HG02973 (cell line): ENCODE data around the gene BTBD6.
"Not testable (repeated sequence)": the region's sequence is repeated elsewhere in the genome, so short reads cannot be mapped to it uniquely, and the experiment has no call there.

Experiments
- ATAC-seq: cut with Tn5 transposase; IDR thresholded peaks from one replicate; pipeline ENCODE4 v1.9.1; 2021; ENCODE audit warnings: moderate library complexity; ENCODE audit not compliant: unreplicated experiment

The BTBD6 gene

DNA sequence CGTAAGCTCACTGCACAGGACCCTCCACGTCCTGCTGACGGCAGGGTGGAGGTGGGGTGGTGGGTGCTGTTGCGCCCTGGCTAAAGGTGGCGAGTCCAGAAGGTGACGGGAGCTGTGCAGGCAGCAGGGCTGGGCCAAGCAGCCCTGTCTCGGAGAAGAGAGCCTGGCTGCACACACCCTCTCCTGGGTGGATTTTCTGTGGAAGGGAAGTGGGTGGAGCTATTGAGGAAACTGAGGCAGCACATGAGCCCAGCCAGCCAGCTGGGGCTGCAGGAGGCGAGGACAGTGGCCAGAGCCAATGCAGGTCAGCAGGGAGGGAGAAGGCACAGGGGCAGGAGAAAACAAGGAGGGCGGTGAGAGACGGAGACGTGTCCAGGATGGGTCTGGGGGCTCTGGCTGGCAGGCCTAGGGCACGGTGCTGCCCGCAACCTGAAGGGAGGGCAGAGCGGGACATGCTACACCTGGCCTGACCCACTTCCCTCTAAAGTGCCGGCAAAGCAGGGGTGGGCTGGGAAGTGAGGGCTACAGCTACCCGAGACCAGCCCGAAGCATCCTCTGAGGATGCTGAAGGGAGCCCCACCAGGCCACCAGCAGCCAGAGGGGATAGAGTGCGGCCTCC is 20.5 kb downstream of the BTBD6 start:
- no peak for ATAC-seq

DNA sequence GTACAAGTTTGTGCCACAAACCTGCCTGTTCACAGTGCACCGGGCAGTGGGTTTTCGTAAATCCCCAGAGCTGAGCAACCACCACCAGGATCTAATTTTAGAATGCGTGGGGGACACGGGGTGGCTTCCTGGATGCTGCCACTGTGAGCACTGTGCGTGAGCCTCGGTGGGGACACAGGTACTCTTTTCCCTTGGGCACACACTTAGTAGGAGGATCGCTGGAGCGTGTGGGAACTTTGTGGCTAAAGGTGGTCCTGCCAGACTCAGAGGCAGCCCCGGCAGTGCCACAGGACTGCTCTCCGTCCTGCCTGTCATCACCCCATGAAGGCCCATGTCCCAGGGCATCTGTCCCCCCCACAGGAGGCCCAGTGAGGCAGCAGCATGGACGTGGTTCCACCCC is 21.1 kb downstream of the BTBD6 start:
- no peak for ATAC-seq

DNA sequence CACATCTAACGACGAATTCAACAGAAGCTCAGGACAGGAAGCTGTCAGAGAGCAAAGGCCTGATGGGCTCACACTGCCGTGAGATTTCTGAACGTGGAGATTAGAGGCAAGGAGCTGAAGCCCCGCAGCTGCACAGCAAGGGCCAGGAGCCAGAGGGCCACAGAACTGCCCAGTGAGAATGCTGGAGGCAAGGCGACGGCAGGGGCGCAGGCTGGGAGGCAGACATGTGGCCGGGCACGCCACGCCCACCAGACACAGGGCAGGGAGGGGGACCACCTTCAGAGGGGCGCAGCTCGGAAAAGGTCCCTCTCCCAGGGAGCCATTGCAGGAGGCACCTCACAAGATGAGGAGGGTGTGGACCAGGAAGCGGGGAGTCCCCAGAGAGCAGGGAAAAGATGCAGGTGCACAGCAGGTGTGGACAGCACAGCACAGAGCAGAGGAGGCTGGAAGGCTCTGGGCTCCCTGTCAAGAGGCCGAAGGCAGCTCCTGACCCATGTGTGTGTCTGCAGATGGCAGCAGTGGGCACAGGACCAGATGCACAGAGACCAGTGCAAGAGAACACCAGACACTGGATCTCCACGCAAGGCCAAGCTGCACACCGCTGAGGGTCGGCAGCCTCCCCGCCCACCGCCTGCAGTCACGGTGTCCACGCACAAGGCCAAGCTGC is 23.0 kb downstream of the BTBD6 start:
- no peak for ATAC-seq

DNA sequence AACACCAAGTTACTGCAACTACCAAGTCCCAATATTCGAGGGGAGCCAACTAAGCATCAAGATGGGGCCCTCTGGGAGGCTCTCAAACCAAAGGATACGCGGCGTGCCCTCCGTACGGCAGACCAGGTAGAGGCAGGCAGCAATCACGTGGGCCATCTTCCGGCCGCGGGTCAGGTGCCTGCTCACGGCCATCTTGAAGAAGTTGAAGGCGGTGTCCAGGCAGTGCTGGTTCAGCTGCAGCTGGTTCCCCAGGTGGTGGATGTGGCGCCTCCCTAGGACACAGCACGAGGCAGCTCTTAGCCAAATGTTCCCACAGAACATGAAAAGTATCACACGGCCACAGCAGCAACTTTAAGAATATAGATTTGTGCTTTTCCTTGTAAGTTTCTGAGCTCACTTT is 24.3 kb downstream of the BTBD6 start:
- no peak for ATAC-seq

DNA sequence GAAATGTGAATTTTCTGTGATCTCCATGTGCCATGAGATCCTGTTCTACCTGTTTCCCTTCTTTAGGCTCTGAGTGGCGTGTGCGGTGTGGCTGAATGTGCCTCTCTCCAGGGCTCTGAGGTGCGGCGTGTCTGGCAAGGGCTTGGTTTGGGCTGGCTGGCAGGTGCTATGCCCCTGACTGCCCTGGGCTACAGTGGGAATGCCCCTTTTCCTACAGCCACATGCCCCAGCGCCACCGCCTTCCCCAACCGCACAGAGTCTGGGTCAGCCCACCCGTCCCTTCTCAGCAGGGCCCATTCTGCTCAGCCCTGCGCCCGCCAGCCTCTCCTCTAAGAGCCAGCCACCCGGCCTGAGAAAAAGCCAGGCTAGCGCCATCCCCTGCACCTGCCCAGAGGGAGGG is 24.7 kb downstream of the BTBD6 start:
- no peak for ATAC-seq

DNA sequence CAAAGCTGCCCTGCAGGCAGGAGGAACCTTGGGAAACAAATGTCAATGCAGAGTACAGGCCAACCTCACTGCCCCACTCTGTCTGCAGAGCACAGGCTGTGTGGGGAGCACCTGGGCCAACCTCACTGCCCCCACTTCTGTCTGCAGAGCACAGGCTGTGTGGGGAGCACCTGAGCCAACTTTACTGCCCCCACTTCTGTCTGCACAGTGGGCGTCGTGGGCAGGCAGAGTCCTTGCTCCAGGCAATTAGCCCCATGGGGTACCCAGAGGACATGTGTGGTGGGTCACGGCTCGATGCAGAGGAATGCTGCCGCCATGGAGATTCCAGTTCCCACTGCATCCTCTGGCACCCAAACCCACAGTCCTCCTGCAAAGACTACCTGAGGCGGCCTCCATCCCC is 26.3 kb downstream of the BTBD6 start:
- no peak for ATAC-seq

DNA sequence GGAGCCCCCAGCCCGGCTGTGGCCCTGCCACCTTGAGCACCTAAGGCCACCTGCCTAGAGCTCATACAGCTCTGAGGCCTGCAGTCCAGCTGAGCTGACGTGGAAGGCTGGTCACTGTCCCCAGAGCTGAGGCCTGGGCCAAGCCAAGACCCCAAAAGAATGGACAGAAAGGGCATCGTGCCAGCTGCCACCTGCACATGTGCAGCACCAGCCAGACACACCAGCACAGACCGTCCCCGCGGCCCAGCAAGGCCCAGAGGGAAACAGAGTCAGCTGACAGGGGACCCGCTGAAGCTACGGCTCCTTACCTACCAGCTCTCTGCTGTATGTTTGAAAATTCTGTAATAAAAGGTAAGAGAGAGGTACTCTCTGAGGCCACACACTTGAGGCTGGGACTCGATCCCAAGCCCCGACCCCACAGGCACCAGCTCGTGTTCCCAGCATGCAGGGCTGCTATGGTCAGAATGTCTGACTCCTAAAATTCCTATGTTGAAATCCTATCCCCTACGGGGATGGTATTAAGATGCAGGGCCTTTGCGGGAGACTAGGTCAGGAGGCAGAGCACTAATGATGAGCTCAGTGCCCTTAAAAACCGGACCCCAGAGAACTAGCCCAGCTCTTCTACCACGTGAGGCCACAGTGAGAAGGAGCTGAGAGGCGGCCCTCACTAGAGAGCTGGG is 27.1 kb downstream of the BTBD6 start:
- ATAC-seq: no peak

DNA sequence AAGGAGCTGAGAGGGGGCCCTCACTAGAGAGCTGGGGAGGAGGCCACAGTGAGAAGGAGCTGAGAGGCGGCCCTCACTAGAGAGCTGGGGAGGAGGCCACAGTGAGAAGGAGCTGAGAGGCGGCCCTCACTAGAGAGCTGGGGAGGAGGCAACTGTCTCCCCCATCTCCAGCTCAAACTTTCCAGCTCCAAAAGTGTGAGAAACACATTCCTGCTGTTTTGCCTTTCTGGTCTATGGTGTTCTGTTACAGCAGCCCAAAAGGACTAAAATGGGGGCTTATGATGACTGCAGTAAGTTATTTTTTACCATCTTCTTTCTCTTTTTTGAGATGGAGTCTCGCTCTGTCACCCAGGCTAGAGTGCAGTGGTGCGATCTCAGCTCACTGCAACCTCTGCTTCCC is 29.1 kb downstream of the BTBD6 start:
- ATAC-seq: not testable (repeated sequence)

DNA sequence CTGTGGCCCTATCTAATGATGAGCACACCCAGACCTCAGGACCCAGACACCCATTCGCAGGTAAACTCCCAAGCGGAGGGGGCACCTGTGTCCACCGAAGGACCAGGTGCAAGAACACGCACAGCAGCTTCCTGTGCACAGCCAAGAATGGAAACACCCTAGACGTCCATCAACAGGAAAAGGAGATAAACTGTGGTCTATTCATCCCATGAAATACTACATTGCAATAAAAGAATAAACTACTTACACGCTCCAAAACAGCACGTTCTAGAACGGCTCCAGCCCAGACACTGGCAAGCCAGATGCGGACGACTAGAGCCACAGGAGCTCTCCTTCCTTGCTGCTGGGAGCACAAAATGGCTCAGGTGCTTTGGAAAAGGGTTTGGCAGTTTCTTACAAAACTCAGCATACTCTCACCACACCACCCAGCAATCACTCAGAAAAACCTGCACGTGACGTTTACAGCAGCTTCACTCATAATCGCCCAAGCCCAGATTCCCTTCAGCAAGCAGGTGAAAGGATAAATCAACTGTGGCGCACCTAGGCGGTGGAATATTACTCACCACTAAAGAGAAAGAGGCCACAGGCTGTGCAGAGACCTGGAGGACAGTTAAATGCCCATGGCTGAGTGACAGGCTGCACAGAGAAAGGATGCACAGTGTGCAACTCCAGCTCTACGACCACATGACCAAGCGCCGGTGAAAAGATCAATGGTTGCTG is 31.5 kb downstream of the BTBD6 start:
- no peak for ATAC-seq

DNA sequence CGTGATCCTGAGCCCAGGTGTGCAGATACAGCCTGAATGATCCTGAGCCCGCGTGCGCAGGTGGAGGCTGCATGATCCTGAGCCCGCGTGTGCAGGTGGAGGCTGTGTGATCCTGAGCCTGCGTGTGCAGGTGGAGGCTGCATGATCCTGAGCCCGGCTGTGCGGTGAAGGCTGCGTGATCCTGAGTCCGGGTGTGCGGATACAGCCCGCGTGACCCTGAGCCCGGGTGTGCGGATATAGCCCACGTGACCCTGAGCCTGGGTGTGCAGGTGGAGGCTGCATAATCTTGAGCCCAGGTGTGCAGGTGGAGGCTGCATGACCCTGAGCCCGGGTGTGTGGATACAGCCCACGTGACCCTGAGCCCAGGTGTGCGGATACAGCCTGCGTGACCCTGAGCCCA is 32.2 kb downstream of the BTBD6 start:
- ATAC-seq: no peak

DNA sequence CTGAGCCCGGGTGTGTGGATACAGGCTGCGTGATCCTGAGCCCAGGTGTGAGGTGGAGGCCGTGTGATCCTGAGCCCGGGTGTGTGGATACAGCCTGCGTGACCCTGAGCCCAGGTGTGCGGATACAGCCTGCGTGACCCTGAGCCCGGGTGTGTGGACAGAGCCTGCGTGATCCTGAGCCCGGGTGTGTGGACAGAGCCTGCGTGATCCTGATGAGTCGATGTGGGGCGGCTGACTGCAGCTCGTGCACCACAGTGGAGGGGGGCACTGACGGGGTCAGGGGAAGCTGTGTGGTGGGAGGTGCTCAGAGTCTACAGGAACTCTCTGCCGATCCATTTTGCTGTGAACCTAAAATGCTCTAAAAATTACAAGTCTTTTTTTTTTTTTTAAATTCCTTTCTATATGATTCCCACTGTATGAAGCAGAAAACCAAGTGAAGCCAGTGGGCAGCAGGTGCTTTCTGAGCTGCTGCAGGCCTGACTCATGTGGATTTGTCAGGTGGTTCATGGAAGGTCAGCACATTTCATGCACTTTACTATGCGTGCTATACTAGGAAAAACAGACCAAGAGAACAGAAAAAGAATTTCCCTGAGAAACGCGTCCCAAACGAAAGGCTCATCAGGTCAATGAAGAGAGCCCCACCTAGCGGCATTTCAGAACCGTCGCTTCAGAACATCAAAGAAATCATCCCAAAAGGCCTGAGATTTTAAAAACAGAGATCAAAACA is 33.2 kb downstream of the BTBD6 start:
- ATAC-seq: no peak

DNA sequence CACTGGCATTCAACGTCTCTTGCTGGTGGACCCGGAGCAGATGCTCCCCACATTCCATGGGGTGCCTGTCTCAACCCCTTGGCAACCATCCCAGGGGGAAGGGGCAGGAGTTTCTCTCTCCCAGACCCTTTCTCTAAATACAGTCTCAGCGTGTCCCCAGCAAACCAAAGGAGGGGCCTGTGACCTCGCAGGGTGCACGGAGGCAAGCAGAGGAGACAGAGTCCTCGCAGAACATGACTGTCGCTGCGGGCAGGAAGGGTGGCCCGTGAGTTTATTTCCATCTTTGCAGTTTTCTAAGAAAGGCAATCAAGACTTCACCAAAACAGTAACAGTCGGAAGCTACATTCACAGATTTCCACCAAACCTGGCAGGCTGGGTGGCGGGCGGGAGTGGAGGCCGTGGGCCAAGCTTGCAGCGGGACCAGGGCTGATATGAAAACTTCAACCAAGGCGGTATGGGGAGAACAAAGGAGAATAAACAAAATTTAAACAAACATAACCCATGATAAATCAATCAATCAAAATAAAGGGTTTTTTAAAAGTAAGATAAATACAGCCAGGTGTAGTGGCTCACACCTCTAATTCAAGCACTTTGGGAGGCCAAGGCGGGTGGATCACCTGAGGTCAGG is 33.9 kb downstream of the BTBD6 start:
- no peak for ATAC-seq

DNA sequence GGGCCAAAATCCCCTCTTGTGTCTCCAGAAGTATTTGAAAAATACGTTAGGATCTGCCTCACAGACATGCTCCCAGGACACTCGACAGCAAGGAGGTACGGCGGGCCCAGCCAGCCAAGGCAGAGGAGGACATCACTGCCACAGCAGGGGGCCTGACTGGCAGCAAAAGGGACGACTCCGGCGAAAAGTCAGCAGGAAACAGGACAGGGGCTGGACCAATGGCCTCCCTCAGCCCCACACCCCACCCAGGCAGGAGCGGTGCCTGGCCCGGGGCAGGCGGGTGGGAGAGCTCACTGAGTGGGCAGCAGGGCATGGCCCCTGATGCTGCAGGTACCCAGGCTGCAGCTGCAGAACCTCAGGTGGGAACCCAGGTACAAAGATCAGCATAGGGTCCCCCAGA is 34.7 kb downstream of the BTBD6 start:
- no peak for ATAC-seq

DNA sequence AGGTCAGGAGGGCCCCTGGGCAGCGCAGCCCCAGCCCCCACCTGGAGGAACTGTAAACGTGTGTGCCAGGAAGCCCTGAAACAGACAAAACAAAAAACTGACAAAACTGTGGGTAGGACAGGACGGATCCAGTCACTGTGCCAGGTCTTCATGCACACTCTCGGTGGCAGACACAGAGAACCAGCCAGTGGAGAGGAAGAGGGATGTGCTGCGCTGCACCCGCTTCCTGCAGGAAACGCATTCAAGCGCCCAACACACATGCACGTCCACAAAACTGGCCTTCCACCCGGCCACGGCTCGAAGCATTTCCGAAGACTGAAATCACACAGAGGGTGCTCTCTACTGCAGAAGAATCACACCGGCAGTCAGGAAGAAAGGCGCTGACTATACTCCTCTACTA is 35.6 kb downstream of the BTBD6 start:
- no peak for ATAC-seq

DNA sequence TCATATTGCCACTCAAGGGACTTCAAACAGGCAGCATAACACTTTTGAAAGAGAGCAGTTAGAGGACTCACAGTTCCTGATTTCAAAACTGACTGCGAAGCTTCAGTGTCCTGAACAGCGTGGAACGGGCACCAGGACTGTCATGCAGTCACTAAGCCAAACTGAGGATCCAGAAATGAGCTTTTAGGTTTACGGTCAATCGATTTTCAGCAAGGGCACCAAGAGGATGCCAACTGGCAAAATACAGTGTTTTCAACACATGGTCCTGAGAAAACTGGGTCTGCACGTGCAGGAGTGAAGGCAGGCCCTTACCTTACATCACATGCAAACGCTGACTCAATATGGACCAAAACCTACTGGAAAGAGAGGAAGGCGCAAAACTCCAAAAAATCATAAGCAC is 36.8 kb downstream of the BTBD6 start:
- no peak for ATAC-seq

DNA sequence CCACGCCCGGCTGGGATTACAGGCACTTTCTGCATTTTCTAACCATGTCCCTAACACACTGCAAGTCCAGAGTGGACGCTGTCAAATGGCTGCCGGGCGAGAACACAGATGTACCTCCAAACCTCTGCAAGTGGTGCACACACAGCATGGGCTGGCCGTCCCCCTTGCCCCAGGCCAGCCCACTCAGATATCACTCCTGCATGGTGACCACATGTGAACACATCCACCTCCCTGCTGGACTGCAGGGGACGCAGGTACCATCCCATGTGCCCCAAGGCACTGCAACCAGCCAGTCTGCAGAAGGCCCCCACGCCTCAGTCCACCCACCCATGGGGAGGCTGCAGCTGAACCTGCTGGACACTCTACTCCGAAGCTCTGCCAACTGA is 38.4 kb downstream of the BTBD6 start:
- no peak for ATAC-seq

DNA sequence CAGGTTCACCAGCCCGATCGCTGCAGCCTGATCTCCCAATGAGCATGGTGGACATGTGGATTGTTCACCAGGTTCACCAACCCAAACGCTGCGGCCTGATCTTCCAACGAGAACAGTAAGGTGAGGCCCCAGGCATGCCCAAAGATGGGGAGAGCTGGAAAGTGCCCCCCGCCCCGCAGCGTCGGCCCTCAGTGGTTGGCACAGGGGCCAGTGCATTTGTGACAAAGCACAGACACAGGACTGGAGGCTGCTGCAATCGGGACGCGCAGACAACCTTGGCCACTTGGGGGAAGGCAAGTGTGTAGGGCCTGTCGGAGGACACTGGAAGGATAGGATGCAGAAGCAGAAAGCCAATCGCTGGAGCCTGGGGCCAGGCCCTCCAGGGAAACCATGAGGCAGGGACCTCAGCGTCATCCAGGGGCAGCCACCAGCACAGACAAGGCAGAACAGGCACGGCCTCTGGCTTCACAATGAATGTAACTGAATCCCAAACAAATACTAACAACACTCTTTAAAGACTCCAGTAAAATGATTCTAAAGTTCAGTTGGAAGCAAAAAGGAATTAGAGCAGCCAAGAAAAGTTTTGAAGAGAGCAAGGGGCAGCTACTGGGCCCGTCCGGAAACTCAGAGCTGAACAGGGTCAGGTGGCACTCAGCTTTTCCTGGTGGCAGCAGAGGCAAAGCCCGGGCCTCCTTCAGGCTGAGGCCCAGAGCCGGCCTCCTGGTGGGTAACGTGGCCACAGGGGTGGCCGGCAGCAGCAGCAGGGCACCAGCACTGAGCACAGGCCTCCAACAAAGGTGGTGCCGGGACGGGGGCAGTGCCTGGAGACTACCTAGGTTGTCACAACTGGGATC is 39.1 kb downstream of the BTBD6 start:
- ATAC-seq: no peak

DNA sequence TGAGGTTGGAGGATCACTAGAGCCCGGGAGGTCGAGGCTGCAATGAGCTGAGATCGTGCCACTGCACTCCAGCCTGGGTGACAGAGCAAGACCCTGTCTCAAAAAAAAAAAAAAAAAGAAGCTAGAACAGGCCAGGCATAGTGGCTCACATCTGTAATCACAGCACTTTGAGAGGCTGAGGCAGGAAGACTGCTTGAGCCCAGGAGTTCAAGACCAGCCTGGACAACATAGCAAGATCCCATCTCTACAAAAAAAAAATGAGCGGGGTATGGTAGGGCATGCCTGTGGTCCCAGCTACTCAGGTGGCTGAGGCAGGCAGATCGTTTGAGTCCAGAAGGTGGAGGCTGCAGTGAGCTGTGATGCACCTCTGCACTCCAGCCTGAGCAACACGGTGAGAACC is 40.6 kb downstream of the BTBD6 start:
- not testable (repeated sequence) for ATAC-seq

DNA sequence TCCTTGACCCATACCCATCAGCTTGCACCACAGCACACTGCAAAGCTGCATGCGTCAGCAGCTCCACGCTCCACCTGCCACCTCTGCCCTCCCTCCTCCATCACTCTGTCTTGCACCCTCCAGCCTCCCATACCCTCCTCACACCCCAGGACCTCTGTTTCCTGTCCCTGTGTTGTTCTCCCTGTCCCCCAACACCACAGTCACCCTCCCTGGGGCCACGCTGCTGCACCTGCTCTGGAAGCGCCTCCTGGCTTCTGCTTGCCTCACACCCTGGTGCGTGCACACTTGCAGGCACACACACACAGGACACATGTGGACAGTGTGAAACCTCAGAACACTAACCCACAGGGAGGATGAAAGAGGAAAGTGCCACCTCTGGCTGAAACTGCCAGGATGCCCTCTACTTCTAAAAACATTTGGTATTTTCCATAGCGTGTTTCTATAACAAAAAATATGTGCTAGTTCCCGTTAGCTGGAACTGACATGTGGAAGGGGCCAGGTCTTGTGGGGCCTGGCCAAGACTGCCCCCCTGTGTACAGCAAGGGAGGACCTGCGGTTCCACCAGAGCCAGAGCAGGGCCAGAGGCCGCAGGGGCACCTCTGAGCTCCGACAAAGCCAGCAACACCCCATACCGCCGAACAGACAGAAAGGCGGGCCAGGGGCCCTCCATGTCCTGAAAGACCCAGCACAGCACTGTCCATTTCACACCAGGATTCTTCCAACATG is 42.5 kb downstream of the BTBD6 start:
- no peak for ATAC-seq
